ENCODE data around the gene GLIS2.

GRCh38 chr16:4384509-4384942, 68.7 kb downstream of the GLIS2 start:
- no peak for TF ChIP-seq CTCF (conservative IDR thresholded peaks at IDR 0.05; ENCODE audit: low read depth, low read length)
- no peak for TF ChIP-seq EZH2 (IDR thresholded peaks at IDR 0.05; ENCODE audit: low read length, unreplicated experiment)
